GM18909 (cell line): ENCODE measurements around the gene SULT1E1.
"Not testable (repeated sequence)": the region's sequence is repeated elsewhere in the genome, so short reads cannot be mapped to it uniquely, and the experiment has no call there.

Experiments used
- ATAC-seq: cut with Tn5 transposase; IDR thresholded peaks from one replicate; pipeline ENCODE4 v1.9.1; 2021; ENCODE audit warnings: mild to moderate bottlenecking; ENCODE audit not compliant: unreplicated experiment, poor library complexity

The SULT1E1 gene

GRCh38 chr4:69848028-69848427 lies 11.9 kb downstream of the SULT1E1 start:
- no peak for ATAC-seq

GRCh38 chr4:69843932-69844331 lies 16.0 kb downstream of the SULT1E1 start:
- ATAC-seq, result peak; percentile 78

GRCh38 chr4:69843301-69843700 lies 16.6 kb downstream of the SULT1E1 start:
- no peak for ATAC-seq

GRCh38 chr4:69838977-69839376 lies 21.0 kb downstream of the SULT1E1 start:
- no peak for ATAC-seq

- no peak for ATAC-seq
Observed at GRCh38 chr4:69836287-69836686, 23.7 kb downstream of the SULT1E1 start.

- ATAC-seq, result no peak
Observed at GRCh38 chr4:69835766-69836165, 24.2 kb downstream of the SULT1E1 start.

GRCh38 chr4:69833251-69833650 lies 26.7 kb downstream of the SULT1E1 start:
- no peak for ATAC-seq

GRCh38 chr4:69832326-69833030 lies 27.5 kb downstream of the SULT1E1 start:
- peak; percentile 63 for ATAC-seq

GRCh38 chr4:69831646-69832325 lies 28.2 kb downstream of the SULT1E1 start:
- ATAC-seq, result peak; percentile 94

- ATAC-seq, result no peak
Observed at GRCh38 chr4:69831270-69831627, 28.7 kb downstream of the SULT1E1 start.

GRCh38 chr4:69830560-69831269 lies 29.2 kb downstream of the SULT1E1 start:
- peak; percentile 37 for ATAC-seq

GRCh38 chr4:69830192-69830559 lies 29.8 kb downstream of the SULT1E1 start:
- no peak for ATAC-seq

- ATAC-seq, result no peak
Observed at GRCh38 chr4:69829678-69830077, 30.3 kb downstream of the SULT1E1 start.

- ATAC-seq, result no peak
Observed at GRCh38 chr4:69828828-69829227, 31.1 kb downstream of the SULT1E1 start.

GRCh38 chr4:69825056-69825455 lies 34.9 kb downstream of the SULT1E1 start:
- not testable (repeated sequence) for ATAC-seq

GRCh38 chr4:69823481-69824186 lies 36.3 kb downstream of the SULT1E1 start:
- ATAC-seq, result peak; percentile 98

- peak; percentile 11 for ATAC-seq
Observed at GRCh38 chr4:69823048-69823447, 36.9 kb downstream of the SULT1E1 start.

- no peak for ATAC-seq
Observed at GRCh38 chr4:69822198-69822597, 37.7 kb downstream of the SULT1E1 start.

- no peak for ATAC-seq
Observed at GRCh38 chr4:69818060-69818639, 41.8 kb downstream of the SULT1E1 start.

- no peak for ATAC-seq
Observed at GRCh38 chr4:69816236-69816635, 43.7 kb downstream of the SULT1E1 start.
